CD4-positive, alpha-beta T cell treated with Interleukin-21 for 1 hour (primary cell): ENCODE data around the gene FAM222B.
"Not testable (repeated sequence)": the region's sequence is repeated elsewhere in the genome, so short reads cannot be mapped to it uniquely, and the experiment has no call there.

ENCODE experiments used
- DNase-seq: peaks from one replicate; pipeline ENCODE4 v3.0.0-alpha.2; 2020

FAM222B gene

DNA sequence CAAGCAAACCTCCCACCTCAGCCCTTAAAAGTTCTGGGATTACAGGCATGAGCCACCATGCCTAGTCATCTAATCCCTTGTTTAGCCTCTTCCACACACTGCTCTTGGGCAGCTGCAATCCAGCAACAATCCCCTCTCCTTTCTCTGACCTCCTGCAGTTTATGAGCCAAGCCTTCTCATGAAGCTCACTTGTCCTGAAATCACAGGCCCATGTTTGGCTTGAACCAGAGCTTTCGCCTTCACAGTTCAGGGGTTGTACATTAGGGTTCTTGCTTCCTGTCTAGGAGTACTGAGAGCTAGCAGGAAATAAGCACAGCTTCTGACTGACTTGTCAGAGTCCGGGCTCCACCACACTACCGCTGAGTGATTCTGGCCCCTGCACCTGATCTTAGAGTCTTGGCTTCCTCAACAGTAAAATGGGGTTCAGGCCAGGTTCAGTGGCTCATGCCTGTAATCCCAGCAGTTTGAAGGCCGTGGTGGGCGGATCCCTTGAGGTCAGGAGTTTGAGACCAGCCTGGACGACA, 28.5 kb upstream of the FAM222B start:
- DNase-seq: peak; percentile 40

DNA sequence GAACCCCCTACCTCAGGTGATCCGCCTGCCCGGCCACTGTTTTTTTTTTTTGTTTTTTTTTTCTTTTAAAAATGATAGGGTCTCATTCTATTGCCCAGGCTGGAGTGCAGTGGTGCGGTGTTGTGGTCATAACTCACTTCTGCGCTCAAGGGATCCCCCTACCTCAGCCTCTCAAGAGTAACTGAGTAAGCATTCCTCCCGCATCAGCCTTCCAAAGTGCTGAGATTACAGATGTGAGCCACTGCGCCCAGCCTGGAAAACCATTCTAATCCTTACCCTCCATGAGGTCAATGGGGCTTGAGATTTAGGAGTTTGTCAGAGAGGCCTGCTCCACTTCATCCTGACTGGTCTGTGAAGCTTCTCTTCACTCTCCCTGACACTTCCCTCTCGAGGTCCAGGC, 24.7 kb upstream of the FAM222B start:
- DNase-seq: no peak

DNA sequence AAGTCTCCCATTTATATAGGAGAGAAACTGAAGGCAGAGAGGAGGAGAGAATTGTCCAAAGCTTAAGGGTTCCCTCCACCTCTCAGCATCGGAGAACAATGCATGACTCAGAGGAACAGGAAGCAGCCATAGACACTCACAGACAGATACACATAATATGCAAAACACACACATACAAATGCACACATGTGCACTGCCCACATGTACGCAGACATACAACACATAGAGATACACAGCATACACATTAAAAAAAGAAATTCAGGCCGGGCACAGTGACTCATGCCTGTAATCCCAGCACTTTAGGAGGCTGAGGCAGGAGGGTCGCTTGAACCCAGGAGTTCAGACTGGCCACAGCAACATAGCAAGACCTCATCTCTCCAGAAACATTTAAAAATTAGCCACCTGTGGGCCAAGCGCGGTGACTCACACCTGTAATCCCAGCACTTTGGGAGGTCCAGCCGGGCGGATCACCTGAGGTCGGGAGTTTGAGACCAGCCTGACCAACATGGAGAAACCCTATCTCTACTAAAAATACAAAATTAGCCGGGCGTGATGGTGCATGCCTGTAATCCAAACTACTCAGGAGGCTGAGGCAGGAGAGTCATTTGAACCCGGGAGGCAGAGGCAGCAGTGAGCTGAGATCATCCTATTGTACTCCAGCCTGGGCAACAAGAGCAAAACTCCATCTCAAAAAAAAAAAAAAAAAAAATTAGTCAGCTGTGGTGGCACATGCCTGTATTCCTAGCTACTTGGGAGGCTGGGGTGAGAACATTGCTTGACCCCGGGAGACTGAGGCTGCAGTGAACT, 23.6 kb upstream of the FAM222B start:
- DNase-seq: no peak

DNA sequence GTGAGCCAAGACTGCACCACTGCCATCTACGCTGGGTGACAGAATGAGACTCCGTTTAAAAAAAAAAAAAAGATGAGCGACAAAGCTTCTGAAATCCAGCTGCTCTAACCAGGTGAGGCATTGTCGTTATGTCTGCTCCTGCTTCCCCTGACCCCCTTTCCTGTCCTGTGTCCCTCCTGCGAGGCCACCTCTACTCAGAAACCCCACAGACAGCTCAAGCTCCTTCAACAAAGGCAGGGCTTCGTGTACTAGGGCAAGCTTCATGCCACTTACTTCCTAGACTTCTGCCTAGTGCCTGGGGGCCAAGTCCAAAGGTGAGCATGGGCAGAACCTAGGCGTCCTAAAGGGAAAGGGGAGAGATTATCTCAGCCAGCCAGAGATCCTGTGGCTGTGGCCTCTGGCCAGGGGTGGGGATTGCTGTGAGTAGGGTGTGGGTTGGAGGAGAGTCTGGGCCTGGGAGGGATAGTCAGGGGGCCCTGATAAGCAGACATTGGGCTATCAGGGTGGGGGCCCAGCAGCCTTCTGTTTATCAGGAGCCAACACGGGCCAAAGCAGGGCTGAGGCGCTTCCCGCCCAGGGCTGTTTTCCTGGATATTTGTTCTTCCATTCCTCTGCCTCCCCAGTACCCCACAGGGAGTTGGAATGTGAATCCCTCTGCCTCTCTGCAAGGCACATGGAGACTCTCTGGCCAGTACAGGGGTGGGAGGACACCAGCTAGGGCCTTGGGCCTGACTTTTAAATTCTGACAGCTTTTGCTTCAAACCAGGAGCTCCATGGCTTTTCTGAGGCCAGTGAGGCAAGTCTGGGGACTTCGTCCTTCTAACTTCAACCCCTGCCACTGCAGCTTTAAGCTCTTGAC, 22.6 kb upstream of the FAM222B start:
- no peak for DNase-seq

DNA sequence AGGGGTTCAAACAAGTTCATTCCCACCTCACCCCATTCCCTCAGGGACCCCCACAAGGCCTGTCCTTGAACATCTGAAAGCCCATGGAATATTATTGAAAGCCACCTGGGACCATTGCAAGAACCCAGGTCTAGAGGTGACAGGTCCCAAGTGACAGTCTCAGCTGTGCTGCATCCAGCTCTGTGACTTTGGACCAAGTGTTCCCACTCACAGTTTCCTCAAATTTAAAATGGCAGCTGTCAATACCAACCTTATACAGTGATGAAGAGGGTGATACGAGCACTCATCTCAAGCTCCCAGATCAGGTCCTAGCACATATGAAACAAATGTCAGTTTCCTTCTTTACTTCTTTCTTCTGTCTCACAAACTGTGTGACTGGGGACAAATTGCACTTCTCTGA, 21.4 kb upstream of the FAM222B start:
- no peak for DNase-seq

DNA sequence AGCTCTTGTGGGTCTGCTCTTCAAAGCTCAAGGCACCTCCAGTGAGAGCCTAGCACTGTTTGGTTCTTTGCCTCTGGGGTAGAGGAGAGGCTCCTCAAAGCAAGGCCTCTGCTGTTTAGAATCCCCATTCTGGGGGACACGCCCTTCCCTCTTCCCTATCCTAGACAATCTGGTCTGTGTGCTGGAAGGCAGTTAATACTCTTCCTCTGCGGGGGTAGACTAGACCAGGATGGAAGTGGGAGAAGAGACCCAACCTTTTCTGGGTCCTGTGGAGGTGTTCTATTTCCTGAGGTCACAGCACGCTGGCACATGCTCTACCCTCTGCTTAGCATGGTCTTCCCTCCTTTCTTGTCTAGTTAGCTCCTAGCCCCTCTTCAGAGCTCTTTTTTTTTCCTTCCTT, 20.0 kb upstream of the FAM222B start:
- DNase-seq: no peak

DNA sequence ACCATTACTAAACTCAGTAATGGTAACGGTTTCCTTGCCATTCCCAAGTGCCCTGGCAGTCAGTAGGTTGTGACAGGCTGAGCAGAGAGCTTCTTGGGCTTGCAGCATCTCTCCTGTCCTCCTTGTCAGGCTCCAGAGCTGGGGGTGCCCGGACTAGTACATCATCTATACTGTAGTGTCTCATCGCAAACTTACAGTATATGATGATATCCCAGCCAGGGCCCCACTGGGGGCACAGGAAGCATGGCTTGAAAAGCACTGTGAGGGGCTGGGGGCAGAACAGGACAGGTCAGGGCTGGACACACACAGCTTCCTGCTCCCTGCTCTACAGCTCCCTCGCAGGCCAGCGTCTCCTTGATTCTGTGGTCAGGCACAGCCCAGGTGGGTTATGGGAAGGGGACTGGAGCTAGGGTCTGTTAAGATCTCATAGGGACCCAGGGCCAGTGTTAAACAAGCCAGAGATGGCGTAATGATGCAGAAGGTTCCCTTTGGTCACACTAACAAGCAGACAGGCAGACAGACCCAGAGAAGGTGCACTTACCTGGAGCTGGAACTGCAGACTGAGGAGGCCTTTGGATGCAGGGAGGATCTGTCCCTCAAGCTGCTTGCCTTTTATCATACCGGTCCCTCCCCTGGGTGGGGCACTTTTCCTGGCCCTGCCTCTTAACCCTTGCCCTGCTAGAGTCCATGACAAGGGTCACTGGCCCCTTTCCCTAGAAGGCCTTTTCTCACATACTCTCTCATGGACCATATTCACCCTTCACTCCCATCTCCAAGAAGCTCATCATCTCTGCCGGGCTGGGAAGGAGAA, 19.0 kb upstream of the FAM222B start:
- DNase-seq: no peak

DNA sequence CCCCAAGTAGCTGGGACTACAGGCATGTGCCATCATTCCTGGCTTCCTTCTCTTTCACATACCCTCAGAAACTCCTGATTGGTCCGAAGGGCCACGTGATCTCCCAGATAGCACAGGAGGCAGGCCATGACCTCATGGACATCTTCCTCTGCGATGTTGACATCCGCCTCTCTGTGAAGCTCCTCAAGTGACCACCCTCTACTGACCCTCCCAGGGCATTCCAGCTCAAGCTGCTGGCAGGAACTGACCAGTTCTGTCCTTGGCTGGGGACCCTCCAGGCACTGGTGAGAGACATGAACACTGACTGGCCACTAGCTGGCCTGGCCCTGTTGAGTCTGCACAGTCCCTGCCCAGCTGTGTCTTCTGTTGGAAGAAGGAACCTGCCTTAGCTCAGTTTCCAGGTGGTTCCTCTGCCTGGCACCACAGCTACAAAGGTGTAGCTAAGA, 17.8 kb upstream of the FAM222B start:
- DNase-seq: no peak

DNA sequence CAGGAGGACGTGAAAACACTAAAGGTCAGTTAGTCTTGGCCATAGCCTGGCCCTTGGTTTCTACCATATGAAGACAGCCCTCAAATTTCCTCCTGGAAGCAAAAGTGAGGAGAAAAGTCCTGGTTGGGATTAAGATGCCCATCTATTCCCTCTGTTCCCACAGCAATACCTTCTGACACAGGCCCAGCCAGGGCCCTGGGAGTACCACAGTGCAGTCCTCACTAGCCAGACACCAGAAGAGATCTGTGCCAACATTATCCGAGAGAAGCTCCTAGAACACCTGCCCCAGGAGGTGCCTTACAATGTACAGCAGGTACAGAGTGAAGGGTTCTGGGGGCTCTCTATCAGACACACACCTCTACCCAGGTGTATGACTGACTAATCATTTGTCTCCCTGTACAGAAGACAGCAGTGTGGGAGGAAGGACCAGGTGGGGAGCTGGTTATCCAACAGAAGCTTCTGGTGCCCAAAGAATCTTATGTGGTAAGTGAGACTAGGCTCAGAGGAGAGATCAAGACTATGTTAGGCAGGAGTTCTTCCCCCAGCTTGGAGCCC, 16.3 kb upstream of the FAM222B start:
- DNase-seq: no peak

DNA sequence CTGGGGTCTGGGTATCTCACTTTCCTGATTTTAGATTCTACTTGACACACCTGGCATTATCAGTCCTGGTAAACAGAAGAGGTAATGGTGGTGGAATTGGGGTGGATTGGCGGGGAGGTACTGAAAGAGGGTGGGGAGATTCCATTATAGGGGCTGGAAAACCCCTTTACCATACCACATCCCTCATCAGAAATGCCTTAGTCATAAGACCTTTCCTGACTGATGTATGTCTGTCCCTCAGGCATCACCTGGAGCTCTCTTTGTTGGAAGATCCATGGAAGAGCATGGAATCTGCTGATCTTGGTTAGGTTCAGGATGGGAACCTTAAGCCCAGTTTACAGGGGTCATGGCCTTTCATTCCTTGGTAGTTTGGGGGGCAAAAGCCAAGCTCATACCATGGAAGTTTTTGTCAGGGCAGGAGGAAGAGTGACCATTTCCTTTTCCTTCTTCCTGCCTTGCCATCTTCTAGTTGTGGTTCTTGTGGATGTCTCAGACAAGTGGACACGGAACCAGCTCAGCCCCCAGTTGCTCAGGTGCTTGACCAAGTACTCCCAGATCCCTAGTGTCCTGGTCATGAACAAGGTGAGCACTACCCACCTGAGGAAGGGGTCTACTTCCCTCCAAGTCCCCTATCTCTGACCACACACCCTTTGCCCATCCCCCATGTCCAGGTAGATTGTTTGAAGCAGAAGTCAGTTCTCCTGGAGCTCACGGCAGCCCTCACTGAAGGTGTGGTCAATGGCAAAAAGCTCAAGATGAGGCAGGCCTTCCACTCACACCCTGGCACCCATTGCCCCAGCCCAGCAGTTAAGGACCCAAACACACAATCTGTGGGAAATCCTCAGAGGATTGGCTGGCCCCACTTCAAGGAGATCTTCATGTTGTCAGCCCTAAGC, 15.6 kb upstream of the FAM222B start:
- DNase-seq: no peak

DNA sequence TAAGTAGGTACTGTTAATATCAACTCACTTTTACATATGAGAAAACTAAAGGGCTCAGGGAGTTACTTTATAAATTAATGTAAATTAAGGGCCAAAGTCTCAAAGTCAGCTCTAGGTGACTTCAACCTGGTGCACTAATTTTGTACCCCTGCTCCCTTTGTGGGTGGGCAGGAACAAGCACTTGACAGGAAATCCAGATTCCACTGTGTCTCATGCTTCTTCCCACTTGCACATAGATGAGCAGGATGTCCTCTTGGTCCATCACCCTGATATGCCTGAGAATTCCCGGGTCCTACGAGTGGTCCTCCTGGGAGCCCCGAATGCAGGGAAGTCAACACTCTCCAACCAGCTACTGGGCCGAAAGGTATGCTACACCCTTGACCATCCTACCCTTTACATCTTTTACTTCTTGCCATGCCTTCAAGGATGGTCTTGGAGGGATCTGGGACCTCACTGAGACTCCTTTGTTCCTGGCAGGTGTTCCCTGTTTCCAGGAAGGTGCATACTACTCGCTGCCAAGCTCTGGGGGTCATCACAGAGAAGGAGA, 13.5 kb upstream of the FAM222B start:
- no peak for DNase-seq

DNA sequence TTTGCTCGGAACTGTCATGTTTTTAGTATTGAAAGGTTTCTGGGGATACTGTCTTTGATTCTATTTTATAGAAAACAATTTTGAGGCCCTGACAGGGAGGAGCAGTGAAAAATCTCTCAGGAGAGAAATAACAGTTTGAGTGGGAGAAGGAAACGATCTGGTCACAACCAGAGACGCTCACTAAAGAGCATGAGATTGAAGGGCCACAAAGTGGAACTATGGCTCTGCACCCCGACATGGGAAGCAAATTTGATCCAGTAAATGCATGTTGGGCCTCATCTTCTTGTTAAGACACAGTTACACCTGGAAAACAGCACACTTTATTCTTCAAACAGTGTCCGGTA, 12.7 kb upstream of the FAM222B start:
- no peak for DNase-seq

DNA sequence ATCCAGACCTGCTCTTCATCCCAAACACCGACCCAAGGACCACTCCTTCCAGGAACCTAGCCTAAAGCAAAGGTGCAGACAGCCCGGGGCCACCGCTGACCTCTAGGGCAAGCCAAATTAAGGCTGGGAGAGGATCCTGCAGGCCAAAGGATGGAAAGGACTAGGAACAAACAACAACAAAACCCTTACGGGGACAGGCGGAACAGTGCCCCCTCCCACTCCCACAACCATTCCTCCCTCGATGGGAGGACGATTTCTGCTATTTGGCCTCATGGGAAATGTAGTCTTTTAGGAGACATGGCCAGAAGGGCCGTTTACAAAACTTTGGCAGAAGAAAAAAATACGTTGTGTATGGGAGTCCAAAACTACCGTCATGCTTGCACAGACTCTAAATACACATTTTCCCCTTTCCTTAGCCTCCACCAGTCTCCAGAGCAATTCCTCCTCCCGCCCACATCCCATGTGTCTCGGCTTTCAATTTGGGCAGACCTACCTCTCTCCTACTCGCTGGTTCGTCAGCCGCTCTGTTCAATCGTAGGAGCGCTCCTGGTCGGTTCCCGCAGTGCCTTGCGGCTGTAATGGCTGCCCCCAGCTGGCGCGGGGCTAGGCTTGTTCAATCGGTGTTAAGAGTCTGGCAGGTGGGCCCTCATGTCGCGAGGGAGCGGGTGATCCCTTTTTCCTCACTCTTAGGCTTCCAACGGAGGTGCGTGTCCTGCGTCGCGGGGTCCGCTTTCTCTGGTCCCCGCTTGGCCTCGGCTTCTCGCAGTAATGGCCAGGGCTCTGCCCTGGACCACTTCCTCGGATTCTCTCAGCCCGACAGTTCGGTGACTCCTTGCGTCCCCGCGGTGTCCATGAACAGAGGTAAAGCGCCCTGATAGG, 12.1 kb upstream of the FAM222B start, which contains the start of gene ERAL1:
Gene ERAL1, plus strand, starts transcription at position 560 of the 879 bp plus-strand sequence. Its CDS starts 19 bp downstream, at position 579.
- peak; percentile 85 for DNase-seq

DNA sequence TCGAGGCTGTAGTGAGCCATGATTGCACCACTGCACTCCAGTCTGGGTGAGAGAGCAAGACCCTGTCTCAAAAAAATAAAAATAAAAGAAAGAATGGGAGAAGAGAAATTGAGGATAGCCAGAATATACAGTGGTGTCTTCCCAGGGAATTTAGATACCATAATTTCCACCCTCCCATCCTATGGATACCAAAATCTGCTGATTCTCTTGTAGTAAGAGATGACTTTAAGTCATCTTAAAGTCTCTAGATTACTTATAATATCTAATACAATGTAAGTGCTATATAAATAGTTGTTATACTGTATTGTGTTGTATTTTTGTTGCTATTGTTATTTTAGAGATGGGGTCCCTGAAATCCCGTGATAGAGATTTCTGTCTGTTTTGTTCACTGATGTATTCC, 10.7 kb upstream of the FAM222B start:
- DNase-seq: no peak

DNA sequence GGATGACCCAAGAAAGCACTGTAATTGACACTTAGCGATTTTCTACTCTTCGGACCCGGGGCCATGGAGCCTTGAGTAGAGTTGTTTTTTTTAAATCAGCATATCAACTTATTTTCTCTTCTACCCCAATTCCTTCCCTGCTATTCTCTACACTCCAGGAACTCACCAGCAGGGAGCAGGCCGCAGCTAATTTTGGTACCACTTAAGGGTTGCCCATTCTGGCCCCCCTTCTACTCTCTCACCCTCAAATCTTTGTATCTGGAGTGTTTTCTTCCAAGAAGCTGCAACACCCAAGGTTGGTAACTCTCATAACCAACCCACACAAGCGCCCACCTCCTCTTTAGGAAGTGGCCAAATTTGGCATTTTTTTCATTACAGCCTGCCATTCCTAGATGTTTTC, 6.7 kb upstream of the FAM222B start:
- no peak for DNase-seq

DNA sequence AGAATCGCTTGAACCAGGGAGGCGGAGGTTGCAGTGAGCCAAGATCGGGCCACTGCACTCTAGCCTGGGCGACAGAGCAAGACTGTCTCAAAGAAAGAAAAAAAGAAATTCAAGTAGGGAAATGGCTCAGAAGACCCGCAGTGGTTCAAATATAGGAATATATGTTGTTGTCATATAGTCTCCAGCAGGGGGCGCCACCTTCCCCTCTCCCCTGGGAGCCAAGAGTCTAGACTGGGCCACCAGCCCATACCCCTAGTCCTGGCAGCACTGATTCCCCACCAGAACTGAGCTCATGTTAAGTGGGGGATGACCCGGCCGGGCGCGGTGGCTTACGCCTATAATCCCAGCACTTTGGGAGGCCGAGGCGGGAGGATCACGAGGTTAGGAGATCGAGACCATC, 6.1 kb upstream of the FAM222B start:
- peak; percentile 58 for DNase-seq

DNA sequence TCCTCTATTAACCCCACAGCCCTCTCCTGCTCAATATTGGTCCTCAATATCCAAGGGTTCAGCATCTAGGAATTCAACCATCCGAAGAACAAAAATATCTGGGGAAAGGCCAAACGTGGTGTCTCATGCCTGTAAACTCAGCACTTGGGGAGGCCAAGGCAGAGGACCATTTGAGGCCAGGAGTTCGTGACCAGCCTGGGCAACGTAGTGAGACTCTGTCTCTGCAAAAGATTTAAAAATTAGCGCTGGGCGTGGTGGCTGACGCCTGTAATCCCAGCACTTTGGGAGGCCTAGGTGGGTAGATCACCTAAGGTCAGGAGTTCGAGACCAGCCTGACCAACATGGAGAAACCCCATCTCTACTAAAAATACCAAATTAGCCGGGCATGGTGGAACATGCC, 4.1 kb upstream of the FAM222B start:
- not testable (repeated sequence) for DNase-seq

DNA sequence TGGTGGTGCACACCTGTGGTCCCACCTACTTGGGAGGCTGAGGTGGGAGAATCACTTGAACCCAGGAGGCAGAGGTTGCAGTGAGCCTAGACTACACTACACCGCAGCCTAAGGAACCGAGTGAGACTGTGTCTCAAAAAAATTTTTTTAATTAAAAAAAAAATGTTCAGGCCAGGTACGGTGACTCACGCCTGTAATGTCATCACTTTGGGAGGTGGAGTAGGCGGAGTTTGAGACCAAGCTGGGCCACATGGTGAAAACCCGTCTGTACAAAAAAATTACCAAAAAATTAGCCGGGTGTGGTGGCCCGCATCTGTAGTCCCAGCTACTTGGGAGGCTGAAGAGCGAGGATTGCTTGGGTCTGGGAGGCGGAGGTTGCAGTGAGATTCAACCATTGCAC, 3.6 kb upstream of the FAM222B start:
- no peak for DNase-seq

DNA sequence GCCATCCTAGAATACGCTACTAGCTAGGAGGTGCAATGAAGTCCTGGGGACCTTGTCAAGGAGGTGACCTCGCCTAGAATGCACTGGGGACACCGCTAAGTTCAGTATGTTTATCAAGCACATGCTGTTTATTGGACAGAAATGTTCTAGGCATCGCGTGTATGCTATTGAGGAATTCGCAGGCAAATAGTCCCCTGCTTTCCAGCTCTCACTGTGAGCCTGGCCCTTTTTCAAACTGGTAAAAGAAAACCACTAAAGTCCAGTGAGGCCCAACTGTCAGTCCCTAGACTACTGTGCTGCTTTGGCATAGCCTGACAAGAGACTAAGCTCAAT, 1.2 kb upstream of the FAM222B start:
- DNase-seq: no peak

DNA sequence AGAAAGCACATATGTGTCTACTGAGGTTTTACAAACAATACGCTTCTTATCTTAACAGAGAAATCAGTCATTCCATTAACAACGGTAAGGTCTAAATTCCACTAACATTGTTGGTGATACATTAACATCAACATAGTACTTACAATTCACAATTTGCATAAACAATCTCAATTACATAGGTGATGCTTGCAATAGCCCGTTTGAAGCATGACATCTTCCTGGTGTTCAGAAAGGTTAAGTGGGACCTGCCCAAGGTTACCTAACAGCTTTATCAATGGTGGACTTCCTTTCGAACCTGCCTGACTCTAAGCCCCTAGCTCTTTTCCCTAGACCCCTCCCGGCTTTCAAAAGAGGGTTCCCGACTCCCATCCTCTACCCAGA, 699 bp downstream of the FAM222B start:
- no peak for DNase-seq
